ENCODE data around the gene ORMDL2.

Gene ORMDL2

GRCh38 chr12:55839345-55840140 is 21.7 kb downstream of the ORMDL2 start:
- Histone ChIP-seq H3K9me3 (ENCODE audit: control insufficient read depth, low read length) (no peaks in the 10 kb centered on the region), H3K4me1 (ENCODE audit: control insufficient read depth, insufficient read depth, low read length, poor library complexity, severe bottlenecking) (no peaks in the 10 kb centered on the region), H3K27me3 (replicated peaks; ENCODE audit: control insufficient read depth, insufficient read depth, low read length, poor library complexity, severe bottlenecking) (no peaks in the 10 kb centered on the region), H3K27ac (ENCODE audit: insufficient read depth, low read length, poor library complexity, severe bottlenecking) (no peak overlapping the region), H3K36me3 (ENCODE audit: control insufficient read depth, insufficient read depth, low read length) (no peaks in the 10 kb centered on the region), H3K4me3 (ENCODE audit: insufficient read depth, low read depth, low read length, poor library complexity, severe bottlenecking) (no peak overlapping the region)
- DNase-seq: no peak

GRCh38 chr12:55840581-55841351 is 22.9 kb downstream of the ORMDL2 start:
- Histone ChIP-seq H3K27me3 (replicated peaks; ENCODE audit: control insufficient read depth, insufficient read depth, low read length, poor library complexity, severe bottlenecking) (no peaks in the 10 kb centered on the region), H3K9me3 (ENCODE audit: control insufficient read depth, low read length) (no peaks in the 10 kb centered on the region)

GRCh38 chr12:55842681-55843429 is 25.0 kb downstream of the ORMDL2 start, which contains the start of gene MMP19:
Gene MMP19, minus strand, starts transcription at chr12:55842936. Its CDS starts 106 bp downstream, at chr12:55842830.
- Histone ChIP-seq H3K36me3 (ENCODE audit: control insufficient read depth, insufficient read depth, low read length) (no peaks in the 10 kb centered on the region), H3K27me3 (replicated peaks; ENCODE audit: control insufficient read depth, insufficient read depth, low read length, poor library complexity, severe bottlenecking) (no peaks in the 10 kb centered on the region), H3K27ac (ENCODE audit: insufficient read depth, low read length, poor library complexity, severe bottlenecking) (no peak within 1 kb of the TSS), H3K4me1 (ENCODE audit: control insufficient read depth, insufficient read depth, low read length, poor library complexity, severe bottlenecking) (no peaks in the 10 kb centered on the region), H3K9me3 (ENCODE audit: control insufficient read depth, low read length) (no peaks in the 10 kb centered on the region), H3K4me3 (ENCODE audit: insufficient read depth, low read depth, low read length, poor library complexity, severe bottlenecking) (no peak within 1 kb of the TSS)
- no peak for DNase-seq

More at GRCh38 chr12:55840581-55841351, 22.9 kb downstream of the ORMDL2 start:
- no peaks in the 10 kb centered on the region for H3K4me1 ChIP-seq (ENCODE audit: control insufficient read depth, insufficient read depth, low read length, poor library complexity, severe bottlenecking)
- no peaks in the 10 kb centered on the region for H3K36me3 ChIP-seq (ENCODE audit: control insufficient read depth, insufficient read depth, low read length)
- no peak overlapping the region for H3K27ac ChIP-seq (ENCODE audit: insufficient read depth, low read length, poor library complexity, severe bottlenecking)
- DNase-seq: no peak
- no peak overlapping the region for H3K4me3 ChIP-seq (ENCODE audit: insufficient read depth, low read depth, low read length, poor library complexity, severe bottlenecking)

GRCh38 chr12:55843431-55843830 is 25.6 kb downstream of the ORMDL2 start:
- no peaks in the 10 kb centered on the region for H3K9me3 ChIP-seq (ENCODE audit: control insufficient read depth, low read length)
- H3K4me1 ChIP-seq (ENCODE audit: control insufficient read depth, insufficient read depth, low read length, poor library complexity, severe bottlenecking): no peaks in the 10 kb centered on the region
- H3K4me3 ChIP-seq (ENCODE audit: insufficient read depth, low read depth, low read length, poor library complexity, severe bottlenecking): no peak overlapping the region
- DNase-seq: no peak
- no peaks in the 10 kb centered on the region for H3K27me3 ChIP-seq (replicated peaks; ENCODE audit: control insufficient read depth, insufficient read depth, low read length, poor library complexity, severe bottlenecking)
- H3K36me3 ChIP-seq (ENCODE audit: control insufficient read depth, insufficient read depth, low read length): no peaks in the 10 kb centered on the region
- H3K27ac ChIP-seq (ENCODE audit: insufficient read depth, low read length, poor library complexity, severe bottlenecking): no peak overlapping the region

GRCh38 chr12:55844961-55845360 is 27.1 kb downstream of the ORMDL2 start:
- Histone ChIP-seq H3K27me3 (replicated peaks; ENCODE audit: control insufficient read depth, insufficient read depth, low read length, poor library complexity, severe bottlenecking) (no peaks in the 10 kb centered on the region), H3K4me1 (ENCODE audit: control insufficient read depth, insufficient read depth, low read length, poor library complexity, severe bottlenecking) (no peaks in the 10 kb centered on the region), H3K27ac (ENCODE audit: insufficient read depth, low read length, poor library complexity, severe bottlenecking) (no peak overlapping the region), H3K9me3 (ENCODE audit: control insufficient read depth, low read length) (no peaks in the 10 kb centered on the region), H3K36me3 (ENCODE audit: control insufficient read depth, insufficient read depth, low read length) (no peaks in the 10 kb centered on the region), H3K4me3 (ENCODE audit: insufficient read depth, low read depth, low read length, poor library complexity, severe bottlenecking) (no peak overlapping the region)
- DNase-seq: no peak

GRCh38 chr12:55845361-55845760 is 27.5 kb downstream of the ORMDL2 start:
- Histone ChIP-seq H3K36me3 (ENCODE audit: control insufficient read depth, insufficient read depth, low read length) (no peaks in the 10 kb centered on the region), H3K27me3 (replicated peaks; ENCODE audit: control insufficient read depth, insufficient read depth, low read length, poor library complexity, severe bottlenecking) (no peaks in the 10 kb centered on the region), H3K4me3 (ENCODE audit: insufficient read depth, low read depth, low read length, poor library complexity, severe bottlenecking) (no peak overlapping the region), H3K4me1 (ENCODE audit: control insufficient read depth, insufficient read depth, low read length, poor library complexity, severe bottlenecking) (no peaks in the 10 kb centered on the region), H3K9me3 (ENCODE audit: control insufficient read depth, low read length) (no peaks in the 10 kb centered on the region), H3K27ac (ENCODE audit: insufficient read depth, low read length, poor library complexity, severe bottlenecking) (no peak overlapping the region)
- no peak for DNase-seq

- no peaks in the 10 kb centered on the region for H3K36me3 ChIP-seq (ENCODE audit: control insufficient read depth, insufficient read depth, low read length)
- no peaks in the 10 kb centered on the region for H3K27me3 ChIP-seq (replicated peaks; ENCODE audit: control insufficient read depth, insufficient read depth, low read length, poor library complexity, severe bottlenecking)
- H3K9me3 ChIP-seq (ENCODE audit: control insufficient read depth, low read length): no peaks in the 10 kb centered on the region
- no peak for DNase-seq
- H3K4me1 ChIP-seq (ENCODE audit: control insufficient read depth, insufficient read depth, low read length, poor library complexity, severe bottlenecking): no peaks in the 10 kb centered on the region
- H3K27ac ChIP-seq (ENCODE audit: insufficient read depth, low read length, poor library complexity, severe bottlenecking): no peak overlapping the region
- no peak overlapping the region for H3K4me3 ChIP-seq (ENCODE audit: insufficient read depth, low read depth, low read length, poor library complexity, severe bottlenecking)
Observed at GRCh38 chr12:55845785-55846496, 28.1 kb downstream of the ORMDL2 start.

GRCh38 chr12:55847033-55847432 is 29.2 kb downstream of the ORMDL2 start:
- Histone ChIP-seq H3K4me1 (ENCODE audit: control insufficient read depth, insufficient read depth, low read length, poor library complexity, severe bottlenecking) (no peaks in the 10 kb centered on the region), H3K4me3 (ENCODE audit: insufficient read depth, low read depth, low read length, poor library complexity, severe bottlenecking) (no peak overlapping the region), H3K27me3 (replicated peaks; ENCODE audit: control insufficient read depth, insufficient read depth, low read length, poor library complexity, severe bottlenecking) (no peaks in the 10 kb centered on the region), H3K36me3 (ENCODE audit: control insufficient read depth, insufficient read depth, low read length) (no peaks in the 10 kb centered on the region), H3K9me3 (ENCODE audit: control insufficient read depth, low read length) (no peaks in the 10 kb centered on the region), H3K27ac (ENCODE audit: insufficient read depth, low read length, poor library complexity, severe bottlenecking) (no peak overlapping the region)
- no peak for DNase-seq

- Histone ChIP-seq H3K4me3 (ENCODE audit: insufficient read depth, low read depth, low read length, poor library complexity, severe bottlenecking) (no peak overlapping the region), H3K36me3 (ENCODE audit: control insufficient read depth, insufficient read depth, low read length) (no peaks in the 10 kb centered on the region), H3K9me3 (ENCODE audit: control insufficient read depth, low read length) (no peaks in the 10 kb centered on the region), H3K27me3 (replicated peaks; ENCODE audit: control insufficient read depth, insufficient read depth, low read length, poor library complexity, severe bottlenecking) (no peaks in the 10 kb centered on the region), H3K4me1 (ENCODE audit: control insufficient read depth, insufficient read depth, low read length, poor library complexity, severe bottlenecking) (no peaks in the 10 kb centered on the region), H3K27ac (ENCODE audit: insufficient read depth, low read length, poor library complexity, severe bottlenecking) (no peak overlapping the region)
- DNase-seq: no peak
Observed at GRCh38 chr12:55847603-55848291, 29.9 kb downstream of the ORMDL2 start.

All from effector memory CD4-positive, alpha-beta T cell (primary cell).